Upper lobe of right lung (tissue), 1 donor: Measurements from ENCODE around the gene GRID2. TPM values are rescaled to one million over a fixed set of nuclear protein-coding genes. Genes with fewer than 3 reads are reported as not detected.

Source experiments
- ATAC-seq: fragments of 200-7000 bp; cut with Tn5 transposase; one replicate; pipeline ENCODE4 v1.9.1; 2020; ENCODE audit warnings: mild to moderate bottlenecking, moderate library complexity
- DNase-seq: peaks from one replicate; pipeline ENCODE4 v3.0.0-alpha.2; 2020
- H3K27ac ChIP-seq: fragments of 200-600 bp; one replicate; pipeline ENCODE4 v1.8.0; 2022
- H3K27me3 ChIP-seq: fragments of 200-600 bp; one replicate; pipeline ENCODE4 v1.8.0; 2022; ENCODE audit warnings: mild to moderate bottlenecking
- H3K36me3 ChIP-seq: fragments of 200-600 bp; one replicate; pipeline ENCODE4 v1.8.0; 2022
- H3K4me1 ChIP-seq: fragments of 200-600 bp; one replicate; pipeline ENCODE4 v1.8.0; 2022
- H3K4me3 ChIP-seq: fragments of 200-600 bp; one replicate; pipeline ENCODE4 v1.8.0; 2022; ENCODE audit warnings: mild to moderate bottlenecking
- H3K9me3 ChIP-seq: fragments of 200-600 bp; one replicate; pipeline ENCODE4 v1.8.0; 2022
- intact Hi-C: fragments of 100-400 bp; cut with DNase I; formaldehyde crosslinking; loops from one replicate; pipeline ENCODE4 v1.11.0; 2022
- total RNA-seq: library from RNA; stranded (reverse); fragmentation: NEBNext Ultra II Directional; extraction: Animal tissue kit (Norgen Biotek cat#: 25700); gene quantifications from one replicate; pipeline ENCODE4 v1.2.1, GENCODE V29; 2021
- TF ChIP-seq, protein P1 (sequence below): fragments of 200-600 bp; IDR thresholded peaks from one replicate; pipeline ENCODE4 v1.8.0; 2022; ENCODE audit warnings: antibody characterized with exemption
- donor health status: DM: no; HTN: yes; CAD: no; lungs with severe emphysema.

Gene GRID2
- total RNA-seq, 1 donor from 2014 or later, result not detected

DNA sequence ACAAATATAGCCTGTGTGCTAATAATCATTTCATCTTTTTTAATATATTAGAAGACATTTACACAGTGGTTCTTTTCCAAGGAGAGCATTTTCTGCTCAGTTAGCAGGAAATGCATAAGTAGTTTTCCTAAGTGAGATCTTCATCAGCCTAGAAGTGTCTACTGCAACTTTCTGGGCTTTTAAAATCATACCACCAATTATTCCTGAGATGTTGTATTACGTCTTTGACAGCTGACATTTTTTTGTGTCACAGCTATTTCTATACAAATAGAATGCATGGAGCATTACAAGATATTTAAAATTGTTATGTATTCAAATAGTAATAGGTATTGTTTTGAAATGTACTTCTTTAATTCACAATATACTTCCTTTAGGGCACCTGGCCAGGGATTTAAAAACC lies 158.0 kb downstream of the GRID2 start:
- H3K27me3 ChIP-seq, result no peaks in the 10 kb centered on the region
- no peaks in the 10 kb centered on the region for H3K4me1 ChIP-seq
- ATAC-seq (no peak), DNase-seq (no peak)
- intact Hi-C loops, result no loop called here
- no peaks in the 10 kb centered on the region for H3K36me3 ChIP-seq
- no peak overlapping the region for H3K27ac ChIP-seq
- TF ChIP-seq, protein P1, sequence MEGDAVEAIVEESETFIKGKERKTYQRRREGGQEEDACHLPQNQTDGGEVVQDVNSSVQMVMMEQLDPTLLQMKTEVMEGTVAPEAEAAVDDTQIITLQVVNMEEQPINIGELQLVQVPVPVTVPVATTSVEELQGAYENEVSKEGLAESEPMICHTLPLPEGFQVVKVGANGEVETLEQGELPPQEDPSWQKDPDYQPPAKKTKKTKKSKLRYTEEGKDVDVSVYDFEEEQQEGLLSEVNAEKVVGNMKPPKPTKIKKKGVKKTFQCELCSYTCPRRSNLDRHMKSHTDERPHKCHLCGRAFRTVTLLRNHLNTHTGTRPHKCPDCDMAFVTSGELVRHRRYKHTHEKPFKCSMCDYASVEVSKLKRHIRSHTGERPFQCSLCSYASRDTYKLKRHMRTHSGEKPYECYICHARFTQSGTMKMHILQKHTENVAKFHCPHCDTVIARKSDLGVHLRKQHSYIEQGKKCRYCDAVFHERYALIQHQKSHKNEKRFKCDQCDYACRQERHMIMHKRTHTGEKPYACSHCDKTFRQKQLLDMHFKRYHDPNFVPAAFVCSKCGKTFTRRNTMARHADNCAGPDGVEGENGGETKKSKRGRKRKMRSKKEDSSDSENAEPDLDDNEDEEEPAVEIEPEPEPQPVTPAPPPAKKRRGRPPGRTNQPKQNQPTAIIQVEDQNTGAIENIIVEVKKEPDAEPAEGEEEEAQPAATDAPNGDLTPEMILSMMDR, result no peak
- no peaks in the 10 kb centered on the region for H3K9me3 ChIP-seq
- H3K4me3 ChIP-seq, result no peak overlapping the region

DNA sequence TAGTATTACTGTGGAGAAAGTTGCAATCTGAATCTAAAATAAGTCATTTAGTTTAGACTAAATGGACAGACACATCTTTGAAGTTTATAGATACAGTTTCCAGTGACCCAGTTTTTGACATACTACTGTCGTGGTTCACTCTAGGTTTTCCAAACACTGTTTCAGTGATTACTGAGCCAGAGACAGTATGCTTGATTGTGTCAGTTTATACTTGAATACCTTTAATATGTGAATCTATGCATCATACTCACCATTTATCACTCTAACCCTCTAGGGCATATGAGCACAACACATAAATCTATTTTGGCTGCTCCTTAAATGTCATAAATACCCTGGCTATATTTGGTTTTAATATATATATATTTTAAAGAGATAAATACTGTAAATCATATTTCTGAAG lies 173.5 kb downstream of the GRID2 start:
- H3K27ac ChIP-seq, result no peak overlapping the region
- H3K36me3 ChIP-seq, result no peaks in the 10 kb centered on the region
- no peak for DNase-seq
- no peaks in the 10 kb centered on the region for H3K9me3 ChIP-seq
- ATAC-seq, result no peak
- TF ChIP-seq, protein P1, result no peak
- intact Hi-C loops, result no loop called here
- no peak overlapping the region for H3K4me3 ChIP-seq
- no peaks in the 10 kb centered on the region for H3K27me3 ChIP-seq
- no peaks in the 10 kb centered on the region for H3K4me1 ChIP-seq

DNA sequence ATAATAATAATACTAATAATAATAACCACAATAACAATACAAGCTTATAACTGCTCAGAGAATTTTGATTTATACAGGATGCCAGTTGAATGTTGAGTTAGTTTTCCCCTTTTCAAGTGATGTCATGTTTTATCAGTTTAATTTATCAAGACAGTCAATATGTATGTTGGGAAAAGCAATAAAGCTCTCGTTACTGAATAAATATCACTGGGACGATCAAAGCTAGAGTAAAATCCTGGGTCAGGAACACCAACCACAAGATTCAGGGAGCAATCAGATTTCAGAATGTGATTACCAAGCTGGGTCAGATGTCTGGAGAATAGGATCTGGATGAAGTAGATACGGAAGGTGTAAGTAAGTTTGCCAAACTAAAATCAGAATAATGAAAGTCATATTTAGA lies 179.6 kb downstream of the GRID2 start:
- H3K36me3 ChIP-seq, result no peaks in the 10 kb centered on the region
- no peaks in the 10 kb centered on the region for H3K9me3 ChIP-seq
- intact Hi-C loops, result no loop called here
- no peaks in the 10 kb centered on the region for H3K27me3 ChIP-seq
- no peak for ATAC-seq
- H3K4me1 ChIP-seq, result no peaks in the 10 kb centered on the region
- DNase-seq, result no peak
- H3K27ac ChIP-seq, result no peak overlapping the region
- no peak overlapping the region for H3K4me3 ChIP-seq
- TF ChIP-seq, protein P1, result no peak

DNA sequence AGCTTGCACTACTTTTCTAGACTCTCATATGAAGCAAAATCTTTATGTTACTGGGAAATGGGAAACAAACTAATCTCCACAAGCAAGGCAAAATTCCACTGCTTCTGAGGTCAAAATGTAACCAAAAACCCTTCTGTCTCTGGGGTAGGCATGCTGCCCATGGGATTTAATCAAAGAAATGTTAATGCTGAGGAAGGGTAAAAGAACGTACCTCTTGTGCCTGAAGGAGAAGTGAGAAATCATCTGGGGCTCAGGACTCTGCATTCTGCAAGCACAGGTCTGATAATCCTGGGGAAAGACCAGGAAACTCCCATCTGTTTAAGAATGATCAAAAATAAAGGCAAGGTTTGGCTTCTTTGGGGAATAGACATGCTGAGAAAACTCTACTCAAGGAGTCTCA lies 184.7 kb downstream of the GRID2 start:
- ATAC-seq (no peak), DNase-seq (no peak)
- TF ChIP-seq, protein P1, result no peak
- intact Hi-C loops, result no loop called here
- H3K4me1 ChIP-seq, result no peaks in the 10 kb centered on the region
- no peaks in the 10 kb centered on the region for H3K36me3 ChIP-seq
- H3K9me3 ChIP-seq, result no peaks in the 10 kb centered on the region
- H3K27me3 ChIP-seq, result no peaks in the 10 kb centered on the region
- H3K4me3 ChIP-seq, result no peak overlapping the region
- H3K27ac ChIP-seq, result no peak overlapping the region

DNA sequence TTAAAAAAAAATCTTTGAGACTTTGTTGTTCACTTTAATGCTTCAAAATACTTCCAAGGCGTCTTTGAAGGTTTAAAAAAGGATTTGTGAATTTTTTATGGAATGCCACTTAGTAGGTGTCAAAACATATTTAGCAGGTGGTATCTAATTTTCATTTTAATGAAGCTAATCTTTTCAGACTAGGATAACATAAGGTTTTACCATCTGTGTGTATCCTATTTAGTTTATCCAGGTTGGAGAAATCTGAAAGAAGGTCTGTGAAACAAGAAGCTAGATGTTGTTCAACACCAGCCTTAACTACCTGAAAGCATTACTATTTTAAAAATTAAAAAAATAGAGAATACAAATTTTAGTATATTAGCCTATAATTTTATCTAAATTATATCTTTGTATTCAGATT lies 193.4 kb downstream of the GRID2 start:
- no peak for ATAC-seq
- no peaks in the 10 kb centered on the region for H3K36me3 ChIP-seq
- H3K9me3 ChIP-seq, result no peaks in the 10 kb centered on the region
- TF ChIP-seq, protein P1, result no peak
- no peak for DNase-seq
- intact Hi-C loops, result no loop called here
- H3K27ac ChIP-seq, result no peak overlapping the region
- no peaks in the 10 kb centered on the region for H3K27me3 ChIP-seq
- H3K4me1 ChIP-seq, result no peaks in the 10 kb centered on the region
- no peak overlapping the region for H3K4me3 ChIP-seq

DNA sequence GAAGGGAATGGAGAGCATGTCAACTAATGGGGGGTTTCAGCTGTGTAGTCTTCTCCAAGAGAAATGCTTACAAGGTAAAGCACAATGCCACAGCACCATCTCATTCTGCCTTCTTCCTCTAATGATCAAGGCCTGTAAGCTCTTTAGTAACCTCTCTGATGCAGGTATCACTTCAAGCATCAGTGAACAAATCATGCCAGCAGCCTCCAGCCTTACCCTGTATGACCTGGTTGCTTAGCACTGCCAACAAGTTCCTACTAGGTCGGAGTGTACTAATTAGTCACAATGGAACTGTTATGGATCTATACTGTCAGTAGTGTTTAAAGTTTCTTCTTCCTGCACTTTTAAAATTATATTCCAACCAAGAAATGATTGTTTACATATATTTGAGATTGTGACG lies 197.7 kb downstream of the GRID2 start:
- intact Hi-C loops, result no loop called here
- TF ChIP-seq, protein P1, result no peak
- no peaks in the 10 kb centered on the region for H3K36me3 ChIP-seq
- H3K4me1 ChIP-seq, result no peaks in the 10 kb centered on the region
- ATAC-seq (no peak), DNase-seq (no peak)
- no peak overlapping the region for H3K27ac ChIP-seq
- no peaks in the 10 kb centered on the region for H3K9me3 ChIP-seq
- H3K4me3 ChIP-seq, result no peak overlapping the region
- no peaks in the 10 kb centered on the region for H3K27me3 ChIP-seq
